HG02981 (cell line): ENCODE measurements around the gene JTB.

Source experiments
- ATAC-seq: cut with Tn5 transposase; IDR thresholded peaks from one replicate; pipeline ENCODE4 v1.9.1; 2021; ENCODE audit warnings: mild to moderate bottlenecking, moderate library complexity; ENCODE audit not compliant: unreplicated experiment

The JTB gene

DNA sequence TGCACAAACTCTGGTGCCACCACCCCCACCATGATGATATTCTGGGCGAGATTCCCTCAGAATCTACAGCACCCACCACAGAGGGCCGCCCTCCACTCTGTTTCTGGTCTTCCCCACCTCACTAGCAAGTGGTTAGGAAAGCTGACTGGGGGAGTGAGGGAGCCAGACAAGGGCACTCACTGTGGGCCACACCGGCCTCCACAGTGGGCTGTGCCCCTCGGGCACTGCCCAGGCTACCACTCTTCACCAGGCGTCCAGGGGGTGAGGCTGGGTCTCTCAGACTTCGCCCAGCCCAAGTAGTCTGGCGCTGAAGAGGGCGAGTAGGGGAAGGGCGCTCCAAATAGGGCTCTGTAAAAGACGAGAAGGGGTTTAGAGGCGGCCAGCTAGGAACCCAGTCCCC, 43.5 kb downstream of the JTB start:
- ATAC-seq: no peak

DNA sequence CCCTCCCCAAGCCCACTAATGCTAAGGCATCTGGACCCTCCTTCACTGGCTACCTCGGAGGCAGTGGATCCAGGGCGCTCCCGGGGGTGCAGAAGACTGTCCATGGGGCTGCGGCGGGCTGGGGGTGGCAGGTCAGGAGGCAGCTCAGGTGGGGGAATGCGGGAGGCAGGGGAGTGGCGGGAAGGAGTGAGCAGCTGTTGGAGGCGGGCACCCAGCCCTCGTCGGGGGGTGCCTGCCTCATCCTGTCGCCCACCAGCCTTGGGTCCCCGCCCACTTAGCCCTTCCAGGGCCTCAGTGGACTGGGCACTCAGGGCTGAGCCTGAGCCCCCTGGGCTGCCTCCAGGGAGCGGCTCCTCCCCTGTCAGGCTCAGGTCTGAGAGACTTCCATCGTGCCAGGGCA, 44.0 kb downstream of the JTB start:
- ATAC-seq: no peak

DNA sequence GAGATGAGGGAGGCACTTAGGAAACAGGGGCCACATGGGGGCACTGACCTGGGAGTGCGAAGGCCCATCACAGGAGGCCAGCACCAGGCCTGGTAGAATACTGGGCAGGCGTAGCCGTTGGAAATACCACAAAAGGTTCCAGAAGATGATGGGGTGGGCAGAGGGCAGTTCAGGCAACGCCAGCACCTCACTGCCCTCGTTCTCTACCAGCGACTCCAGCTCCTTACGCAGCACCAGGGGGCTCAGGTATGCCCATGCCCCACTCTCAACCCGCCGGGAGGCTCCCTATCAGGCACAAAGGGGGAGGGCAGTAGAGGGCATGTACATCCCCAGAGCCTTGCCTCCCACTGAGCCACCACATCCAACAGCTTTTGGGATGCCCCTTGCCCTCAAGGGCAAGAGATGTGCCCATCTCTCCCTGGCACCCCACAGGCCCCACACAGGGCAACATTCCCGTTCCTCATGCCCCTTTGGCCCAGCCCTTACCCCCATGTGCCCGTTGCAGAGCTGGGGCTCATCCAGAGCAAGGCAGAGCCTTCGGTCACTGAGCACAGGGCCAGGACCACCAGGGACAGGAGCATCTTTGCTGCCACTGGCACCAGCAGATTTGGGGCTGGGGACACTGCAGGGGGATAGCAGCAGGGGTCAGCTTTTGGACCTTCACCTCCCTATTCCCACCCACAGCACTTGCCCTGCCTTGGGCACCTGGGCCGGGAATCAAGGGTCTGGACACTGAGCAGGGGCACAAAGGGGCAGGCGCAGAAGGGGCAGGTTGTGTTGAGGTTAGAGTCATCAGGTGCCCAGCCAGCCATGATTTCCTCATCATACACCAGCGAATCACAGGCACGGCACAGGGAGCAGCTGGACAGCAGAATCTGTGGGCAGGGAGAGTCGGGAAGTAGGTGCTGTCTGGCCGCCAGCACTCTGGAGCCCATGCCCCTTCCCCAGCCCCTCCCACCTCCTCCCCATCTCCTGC, 45.0 kb downstream of the JTB start:
- no peak for ATAC-seq

DNA sequence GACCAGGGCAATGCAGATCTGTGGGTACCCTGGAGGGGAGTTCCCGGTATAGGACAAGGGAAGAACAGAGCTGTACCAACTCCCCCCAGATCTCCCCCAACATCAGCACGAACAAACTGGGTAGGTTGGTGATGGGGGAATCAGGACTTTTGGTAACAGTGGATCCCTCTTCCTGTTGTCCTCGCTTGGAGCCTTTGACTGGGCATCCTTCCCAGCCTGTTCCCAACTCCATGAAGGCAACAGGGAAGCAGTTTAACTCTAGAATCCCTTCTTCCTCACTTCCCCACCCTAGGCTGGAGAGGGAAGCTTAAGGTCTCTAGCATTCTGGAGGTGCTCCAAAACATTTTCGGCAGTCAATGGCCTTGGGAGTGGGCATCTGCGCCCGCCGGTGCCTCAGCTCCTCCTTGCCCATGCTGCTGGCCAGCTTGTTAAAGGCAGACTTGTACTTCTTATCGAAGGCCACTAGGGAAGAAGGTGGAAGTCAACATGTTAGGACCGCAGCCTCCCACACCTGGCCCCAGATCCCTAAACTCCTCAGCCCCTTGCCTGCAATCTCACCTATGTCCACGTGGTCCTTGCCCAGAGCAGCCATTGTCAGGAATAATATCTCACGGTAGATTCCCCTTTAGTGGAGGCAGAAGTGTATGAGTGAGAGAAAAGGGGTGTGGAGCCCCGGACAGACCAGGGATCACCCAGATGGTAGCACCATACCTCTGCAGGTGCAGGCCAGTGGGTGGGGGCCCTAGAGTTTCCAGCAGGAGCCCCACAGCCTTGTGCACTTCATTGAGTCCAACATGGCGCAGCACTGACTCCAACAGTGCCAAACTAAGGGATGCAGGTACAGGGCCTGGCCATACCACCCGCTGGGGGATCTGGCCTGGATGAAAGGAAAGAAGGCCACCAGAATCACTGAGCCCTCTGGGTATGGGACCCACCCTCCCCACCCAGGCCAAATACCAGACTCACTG, 47.2 kb downstream of the JTB start:
- no peak for ATAC-seq

DNA sequence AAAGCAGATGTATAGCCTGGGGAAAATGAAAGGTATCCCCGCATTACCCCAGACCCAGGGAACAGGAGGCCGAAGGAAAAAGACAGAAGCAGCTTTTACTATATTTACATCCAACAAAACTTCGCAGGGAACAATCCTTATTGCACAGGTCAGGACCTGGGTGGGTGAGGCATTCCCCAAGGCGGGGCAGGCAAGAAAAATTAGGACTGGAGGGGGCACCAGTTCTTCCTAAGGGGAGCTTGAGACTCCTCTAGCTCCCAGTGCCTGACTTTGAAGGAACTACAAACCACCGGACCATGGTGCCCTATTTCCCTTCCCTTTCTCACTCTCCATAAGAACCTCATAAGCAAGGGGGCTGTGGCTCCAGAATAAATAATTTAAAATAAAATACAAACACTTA, 48.0 kb downstream of the JTB start:
- ATAC-seq: no peak

DNA sequence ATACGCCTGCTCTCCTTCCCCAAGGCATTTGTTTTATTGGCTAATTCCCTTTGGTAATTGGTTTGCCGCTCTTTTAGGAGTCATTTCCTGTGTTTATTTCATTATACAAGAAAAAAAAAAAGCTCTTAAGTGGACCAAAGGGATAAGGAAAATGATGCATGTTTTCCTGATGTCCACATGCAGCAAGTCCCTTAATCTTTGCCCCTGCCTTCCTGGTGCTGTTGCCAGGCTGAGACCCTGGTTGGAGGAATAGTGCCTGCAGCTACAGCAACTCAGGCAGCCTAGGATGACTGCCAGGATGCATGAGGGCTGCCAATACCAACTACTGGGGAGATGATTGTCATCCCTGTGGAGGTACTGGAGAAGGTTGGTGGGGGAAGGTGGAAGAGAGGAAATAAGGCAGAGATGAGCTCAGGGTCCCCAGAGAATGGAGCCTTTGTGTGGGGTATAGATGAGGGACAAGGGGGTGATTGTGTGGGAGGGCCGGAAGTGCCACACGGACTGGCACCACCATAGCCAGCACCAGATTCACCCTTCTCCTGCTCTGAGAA, 48.6 kb downstream of the JTB start:
- no peak for ATAC-seq

DNA sequence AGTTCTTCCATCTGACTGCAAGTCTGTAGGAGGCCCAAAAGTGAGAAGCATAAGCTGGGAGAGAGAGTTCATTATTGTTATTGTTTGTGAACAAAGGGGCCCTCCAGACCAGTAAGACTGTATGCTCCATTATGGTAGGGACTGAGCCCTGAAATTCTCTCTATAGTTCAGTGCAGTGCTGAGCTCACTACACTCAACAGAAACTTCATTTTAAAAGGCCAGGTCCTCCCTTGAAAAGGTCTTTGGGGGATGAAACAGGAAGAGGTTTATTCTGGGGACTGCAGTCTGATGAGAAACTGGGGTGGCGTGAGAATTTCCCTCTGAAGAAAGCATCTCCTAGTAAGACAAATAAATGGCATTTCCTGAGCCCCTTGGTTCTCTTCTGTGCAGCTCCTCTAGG, 49.2 kb downstream of the JTB start:
- no peak for ATAC-seq

DNA sequence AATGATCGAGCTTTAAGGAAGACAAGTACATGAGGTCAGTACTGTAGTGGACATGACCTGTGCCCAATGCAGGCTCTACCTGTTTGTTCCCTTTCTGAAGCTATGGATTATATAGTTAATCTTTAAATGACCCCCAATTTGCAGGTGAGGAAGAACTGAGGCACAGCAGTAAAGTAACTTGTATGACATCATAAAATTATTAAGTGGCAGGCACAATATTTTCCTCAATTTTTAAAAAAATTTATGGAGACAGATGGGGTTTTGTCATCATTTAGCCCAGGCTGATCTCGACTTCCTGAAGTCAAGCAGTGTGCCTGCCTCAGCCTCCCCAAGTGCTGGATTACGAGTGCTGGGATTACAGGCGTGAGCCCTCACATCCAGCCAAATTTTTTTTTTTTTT, 51.1 kb downstream of the JTB start:
- no peak for ATAC-seq
